Body of pancreas (tissue), 4 donors: ENCODE measurements around the gene IER3. TPM values are rescaled to one million over a fixed set of nuclear protein-coding genes. Genes with fewer than 3 reads are reported as not detected.
"Not testable (repeated sequence)": the region's sequence is repeated elsewhere in the genome, so short reads cannot be mapped to it uniquely, and the experiment has no call there.

Experiments used
- ATAC-seq: fragments of 150-250 bp; one replicate; pipeline ENCODE4 v1.9.1; 2016
- DNase-seq, 4 donors: peaks; one replicate each; pipeline ENCODE4 v3.0.0-alpha.2; 2019
- H3K27ac ChIP-seq, 4 donors: fragments of 200-600 bp; sonication (generic); 1 replicate in 3 of 4; 2 replicates in 1 of 4; pipeline versions ENCODE4 v1.5.1 to v1.6.1; 2016 to 2019; ENCODE audit warnings: mild to moderate bottlenecking in 1 of 4, mixed read lengths in 1 of 4, moderate library complexity in 1 of 4
- H3K27me3 ChIP-seq, 2 donors: fragments of 200-600 bp; sonication (generic); one replicate each; pipeline ENCODE4 v1.6.0; 2016; ENCODE audit warnings: mild to moderate bottlenecking in 1 of 2
- H3K36me3 ChIP-seq, 2 donors: fragments of 200-600 bp; sonication (generic); replicated peaks in 1 of 2; 2 replicates each; pipeline ENCODE4 v1.5.1; 2016; ENCODE audit warnings: low read depth in 2 of 2; ENCODE audit not compliant: insufficient read depth in 1 of 2
- H3K4me1 ChIP-seq: fragments of 200-600 bp; sonication (generic); one replicate; pipeline ENCODE4 v1.6.0; 2016
- H3K4me3 ChIP-seq, 2 donors: fragments of 200-600 bp; sonication (generic); 1 replicate in 1 of 2; 2 replicates in 1 of 2; pipeline ENCODE4 v1.5.1; 2016 to 2019
- H3K9me3 ChIP-seq, 3 donors: fragments of 200-600 bp; sonication (generic); 1 replicate in 2 of 3; 2 replicates in 1 of 3; pipeline ENCODE4 v1.5.1; 2016
- CTCF ChIP-seq, 7 experiments: fragments of 450-650 bp in 4 of 7; fragments of 200-600 bp in 3 of 7; sonication (generic) in 3 of 7; IDR thresholded peaks; one replicate each; pipeline ENCODE4 v1.5.1; 2016 to 2019; ENCODE audit warnings: antibody characterized with exemption in 7 of 7
- POLR2A ChIP-seq, 3 donors: fragments of 450-650 bp; IDR thresholded peaks; one replicate each; pipeline ENCODE4 v1.6.1; 2016; ENCODE audit warnings: antibody characterized with exemption in 3 of 3, mild to moderate bottlenecking in 2 of 3
- WGBS, 2 donors: methylation state at CpG; one replicate each; pipeline ENCODE4 v1.1.5; 2017; 5-methylcytosine and 5-hydroxymethylcytosine counted together
- intact Hi-C: fragments of 100-400 bp; cut with DNase I; formaldehyde crosslinking; loops from one replicate; pipeline ENCODE4 v1.15.1; 2023
- total RNA-seq, 2 donors: library from RNA; depleted of rRNA; stranded (reverse); fragments of >200 nt; gene quantifications; one replicate each; pipeline ENCODE4 v1.1.0, GENCODE V29; 2016

The IER3 gene
- total RNA-seq, 2 donors from 2014 or later = 46.4 to 60.3 TPM

- DNase-seq (peak; percentile 97 to 99 (median 98)), ATAC-seq (peak; percentile 75)
- peaks cover 9 to 19% of the 10 kb centered on the region in 2 donors for H3K36me3 ChIP-seq
- H3K4me1 ChIP-seq = peaks cover 60% of the 10 kb centered on the region
- TF ChIP-seq CTCF (IDR thresholded peaks at IDR 0.05) = peak in 4 of 7 experiments; percentile 27 to 42 (median 34)
- peak; percentile 79 to 97 (median 95) for TF ChIP-seq POLR2A (IDR thresholded peaks at IDR 0.05)
- peak within 1 kb of the TSS; percentile 80 to 86 for H3K4me3 ChIP-seq
- peak within 1 kb of the TSS; percentile 90 to 97 (median 90) for H3K27ac ChIP-seq
- intact Hi-C loops = no loop called here
- H3K27me3 ChIP-seq = no peaks in the 10 kb centered on the region
- 1 to 2% methylated on average over 35 to 38 of the region's 38 CpGs for WGBS, 2 donors
- H3K9me3 ChIP-seq = no peaks in the 10 kb centered on the region
Measured at GRCh38 chr6:30719791-30720737, 24.3 kb downstream of the IER3 start, which contains the start of gene TUBB. TUBB (plus strand) TSS chr6:30720352; CDS start chr6:30720507, 155 bp downstream.

DNA sequence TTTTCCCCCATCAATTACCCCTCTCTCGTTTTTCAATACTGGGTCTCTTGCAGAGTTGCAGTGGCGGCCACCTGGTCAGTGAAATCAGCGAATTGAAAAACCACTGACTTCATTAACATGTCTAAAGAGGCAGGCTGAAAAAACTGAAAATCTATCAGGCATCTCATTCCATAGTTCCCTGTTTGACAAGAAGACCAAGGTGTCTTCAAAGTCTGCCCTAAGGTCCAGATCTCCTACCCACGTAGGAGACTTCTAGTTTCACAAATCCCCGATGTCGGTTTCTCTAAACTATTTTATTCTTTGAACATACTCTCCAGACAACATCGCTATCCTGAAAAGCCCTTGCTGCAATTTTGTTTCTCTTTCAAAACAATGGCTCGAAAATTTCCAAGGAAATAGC is 25.0 kb downstream of the IER3 start:
- H3K4me3 ChIP-seq = no peak overlapping the region
- 31 to 33% methylated on average over 8 of the region's 8 CpGs for WGBS, 2 donors
- intact Hi-C loops = no loop called here
- peak overlapping the region; percentile 35 to 97 (median 76) for H3K27ac ChIP-seq
- TF ChIP-seq POLR2A (IDR thresholded peaks at IDR 0.05) = no peak
- TF ChIP-seq CTCF (IDR thresholded peaks at IDR 0.05) = no peak
- DNase-seq (no peak), ATAC-seq (no peak)
- peaks cover 8 to 13% of the 10 kb centered on the region in 2 donors for H3K36me3 ChIP-seq
- peaks cover 53% of the 10 kb centered on the region for H3K4me1 ChIP-seq
- no peaks in the 10 kb centered on the region for H3K9me3 ChIP-seq
- no peaks in the 10 kb centered on the region for H3K27me3 ChIP-seq

- H3K9me3 ChIP-seq, H3K4me3 ChIP-seq, H3K27me3 ChIP-seq, intact Hi-C loops, DNase-seq, ATAC-seq, H3K36me3 ChIP-seq: not testable (repeated sequence)
- H3K27ac ChIP-seq = peak overlapping the region; percentile 80 to 97 (median 94)
- WGBS, 2 donors = 76 to 78% methylated on average over 37 of the region's 37 CpGs
- peaks cover 41% of the 10 kb centered on the region for H3K4me1 ChIP-seq
Measured at GRCh38 chr6:30717845-30718720, 26.3 kb downstream of the IER3 start.

GRCh38 chr6:30717129-30717844 is 27.1 kb downstream of the IER3 start, which contains the start of gene MDC1:
MDC1 (minus strand) TSS chr6:30717281; CDS start chr6:30715175, 2,106 bp downstream.
- peak; percentile 84 for ATAC-seq
- peaks cover 34% of the 10 kb centered on the region for H3K4me1 ChIP-seq
- DNase-seq = peak; percentile 99 to 100 (median 100)
- WGBS, 2 donors = 0 to 1% methylated on average over 22 to 48 of the region's 48 CpGs
- no peaks in the 10 kb centered on the region for H3K9me3 ChIP-seq
- H3K4me3 ChIP-seq = peak within 1 kb of the TSS; percentile 24 to 64
- TF ChIP-seq CTCF (IDR thresholded peaks at IDR 0.05) (peak in 6 of 7 experiments; percentile 22 to 74 (median 62)), POLR2A (IDR thresholded peaks at IDR 0.05) (peak; percentile 70 to 95 (median 93))
- no peaks in the 10 kb centered on the region for H3K27me3 ChIP-seq
- peaks cover 0 to 1% of the 10 kb centered on the region in 2 donors for H3K36me3 ChIP-seq
- H3K27ac ChIP-seq = peak within 1 kb of the TSS; percentile 90 to 97 (median 94)
- intact Hi-C loops = no loop called here
